Endothelial cell of umbilical vein (primary cell): Measurements from ENCODE around the gene CFAP100.

Experiments
- EZH2 ChIP-seq: IDR thresholded peaks from 2 replicates; pipeline ENCODE4 v1.6.1; 2012; ENCODE audit warnings: borderline replicate concordance, low read depth, mild to moderate bottlenecking, moderate library complexity, low read length, inconsistent platforms; ENCODE audit not compliant: severe bottlenecking
- FOS ChIP-seq: IDR thresholded peaks from 2 replicates; pipeline ENCODE4 v1.6.1; 2011; ENCODE audit warnings: mild to moderate bottlenecking, low read length, moderate library complexity, borderline replicate concordance; ENCODE audit not compliant: insufficient read depth
- MAX ChIP-seq: IDR thresholded peaks from 2 replicates; pipeline ENCODE4 v1.6.1; 2011; ENCODE audit not compliant: insufficient read depth, insufficient read length
- POLR2AphosphoS5 ChIP-seq: IDR thresholded peaks from 2 replicates; pipeline ENCODE4 v1.6.1; 2012; ENCODE audit warnings: low read depth, mild to moderate bottlenecking, control low read depth, low read length, moderate library complexity; ENCODE audit not compliant: insufficient read depth
- TF ChIP-seq, protein P1 (sequence below), 2 donors: IDR thresholded peaks; 1 replicate in 1 of 2; 2 replicates in 1 of 2; pipeline ENCODE4 v1.5.1; 2011; ENCODE audit warnings: low read length in 2 of 2, mild to moderate bottlenecking in 2 of 2, moderate library complexity in 2 of 2, control low read depth in 1 of 2, inconsistent platforms in 1 of 2, low read depth in 1 of 2; ENCODE audit not compliant: insufficient read depth in 1 of 2; ENCODE audit errors: extremely low read depth in 1 of 2

GRCh38 chr3:126399756-126400155 is 5.0 kb downstream of the CFAP100 start:
- TF ChIP-seq, protein P1, sequence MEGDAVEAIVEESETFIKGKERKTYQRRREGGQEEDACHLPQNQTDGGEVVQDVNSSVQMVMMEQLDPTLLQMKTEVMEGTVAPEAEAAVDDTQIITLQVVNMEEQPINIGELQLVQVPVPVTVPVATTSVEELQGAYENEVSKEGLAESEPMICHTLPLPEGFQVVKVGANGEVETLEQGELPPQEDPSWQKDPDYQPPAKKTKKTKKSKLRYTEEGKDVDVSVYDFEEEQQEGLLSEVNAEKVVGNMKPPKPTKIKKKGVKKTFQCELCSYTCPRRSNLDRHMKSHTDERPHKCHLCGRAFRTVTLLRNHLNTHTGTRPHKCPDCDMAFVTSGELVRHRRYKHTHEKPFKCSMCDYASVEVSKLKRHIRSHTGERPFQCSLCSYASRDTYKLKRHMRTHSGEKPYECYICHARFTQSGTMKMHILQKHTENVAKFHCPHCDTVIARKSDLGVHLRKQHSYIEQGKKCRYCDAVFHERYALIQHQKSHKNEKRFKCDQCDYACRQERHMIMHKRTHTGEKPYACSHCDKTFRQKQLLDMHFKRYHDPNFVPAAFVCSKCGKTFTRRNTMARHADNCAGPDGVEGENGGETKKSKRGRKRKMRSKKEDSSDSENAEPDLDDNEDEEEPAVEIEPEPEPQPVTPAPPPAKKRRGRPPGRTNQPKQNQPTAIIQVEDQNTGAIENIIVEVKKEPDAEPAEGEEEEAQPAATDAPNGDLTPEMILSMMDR (IDR thresholded peaks at IDR 0.05; ENCODE audit: extremely low read depth in 1 of 2, insufficient read depth in 1 of 2, low read depth in 1 of 2, low read length in 2 of 2): no peak
- no peak for TF ChIP-seq EZH2
- no peak for TF ChIP-seq FOS
- no peak for TF ChIP-seq POLR2AphosphoS5
- TF ChIP-seq MAX: no peak
